Mesendoderm (in vitro differentiated cells): ENCODE results near the gene BCAN.

Source experiments
- DNase-seq: peaks from one replicate; pipeline ENCODE4 v3.0.0; 2013
- H2AK5ac ChIP-seq: 2 replicates; pipeline ENCODE4 v1.6.1; 2013; ENCODE audit warnings: low read length, inconsistent platforms
- H2BK120ac ChIP-seq: 2 replicates; pipeline ENCODE4 v1.6.1; 2013; ENCODE audit warnings: low read depth, mild to moderate bottlenecking, low read length, moderate library complexity, mixed read lengths
- H2BK15ac ChIP-seq: replicated peaks from 2 replicates; pipeline ENCODE4 v1.6.1; 2013; ENCODE audit warnings: low read depth, mild to moderate bottlenecking, moderate library complexity
- H2BK5ac ChIP-seq: 2 replicates; pipeline ENCODE4 v1.6.1; 2013; ENCODE audit warnings: low read length, inconsistent platforms
- H3K18ac ChIP-seq: 2 replicates; pipeline ENCODE4 v1.6.1; 2013; ENCODE audit warnings: mild to moderate bottlenecking, low read length, mixed read lengths
- H3K23ac ChIP-seq: one replicate; pipeline ENCODE4 v1.6.1; 2013; ENCODE audit warnings: low read length
- H3K27ac ChIP-seq: 2 replicates; pipeline ENCODE4 v1.5.1; 2013; ENCODE audit warnings: low read depth, mild to moderate bottlenecking, inconsistent platforms, low read length, moderate library complexity
- H3K27me3 ChIP-seq: 2 replicates; pipeline ENCODE4 v1.6.1; 2013; ENCODE audit warnings: low read length, control low read depth, mild to moderate bottlenecking, inconsistent platforms; ENCODE audit not compliant: insufficient read depth, poor library complexity
- H3K36me3 ChIP-seq: 2 replicates; pipeline ENCODE4 v1.6.1; 2013; ENCODE audit warnings: low read length, inconsistent platforms; ENCODE audit not compliant: control insufficient read depth, insufficient read depth
- H3K4ac ChIP-seq: one replicate; pipeline ENCODE4 v1.6.1; 2013; ENCODE audit warnings: low read depth, mild to moderate bottlenecking, low read length, moderate library complexity
- H3K4me1 ChIP-seq: 2 replicates; pipeline ENCODE4 v1.6.1; 2013; ENCODE audit warnings: low read depth, low read length, inconsistent platforms; ENCODE audit not compliant: control insufficient read depth
- H3K4me2 ChIP-seq: 2 replicates; pipeline ENCODE4 v1.6.1; 2013; ENCODE audit warnings: low read length
- H3K4me3 ChIP-seq: 2 replicates; pipeline ENCODE4 v1.5.1; 2013; ENCODE audit warnings: mild to moderate bottlenecking, low read length
- H3K56ac ChIP-seq: one replicate; pipeline ENCODE4 v1.6.1; 2013; ENCODE audit warnings: low read length
- H3K79me1 ChIP-seq: 2 replicates; pipeline ENCODE4 v1.6.1; 2013; ENCODE audit warnings: low read length, inconsistent platforms
- H3K79me2 ChIP-seq: 2 replicates; pipeline ENCODE4 v1.6.1; 2013; ENCODE audit warnings: mild to moderate bottlenecking, low read length; ENCODE audit not compliant: control insufficient read depth, insufficient read depth
- H3K9ac ChIP-seq: 2 replicates; pipeline ENCODE4 v1.6.1; 2013; ENCODE audit warnings: low read length, inconsistent platforms
- H4K5ac ChIP-seq: one replicate; pipeline ENCODE4 v1.6.1; 2013; ENCODE audit warnings: low read length
- H4K8ac ChIP-seq: one replicate; pipeline ENCODE4 v1.6.1; 2013; ENCODE audit warnings: low read depth, mild to moderate bottlenecking, control low read depth, low read length, moderate library complexity
- WGBS: extraction: QIAGEN DNeasy Blood & Tissue Kit; methylation state at CpG from one replicate; pipeline ENCODE4 v1.1.7; 2013; ENCODE audit warnings: low lambda C conversion rate, missing lambda C conversion rate; ENCODE audit not compliant: insufficient coverage; ENCODE audit errors: extremely low coverage; 5-methylcytosine and 5-hydroxymethylcytosine counted together

Gene BCAN

DNA sequence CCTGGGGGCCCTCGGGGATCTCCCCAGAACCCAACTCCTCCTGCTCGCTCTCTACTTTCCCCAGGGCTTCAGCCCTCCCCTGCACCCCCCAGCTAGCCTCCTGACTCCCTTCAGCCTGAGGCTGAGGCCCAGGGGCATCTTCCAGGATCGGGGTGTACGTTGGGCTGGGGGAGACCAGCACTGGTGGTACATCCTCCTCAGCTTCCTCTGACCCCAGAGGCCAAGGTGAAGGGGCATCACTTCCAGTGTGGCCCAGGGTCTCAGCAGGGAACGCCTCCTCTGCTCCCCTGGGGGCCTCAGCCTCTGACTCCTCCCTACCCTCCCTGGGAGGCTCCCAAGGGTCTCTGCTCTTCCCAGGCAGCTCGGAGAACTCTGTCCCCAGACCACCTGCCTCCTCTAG, 28.4 kb downstream of the BCAN start:
- no peak overlapping the region for H2AK5ac ChIP-seq
- H3K18ac ChIP-seq: no peak overlapping the region
- H3K27ac ChIP-seq: peak overlapping the region; percentile 76
- no peaks in the 10 kb centered on the region for H3K27me3 ChIP-seq
- H2BK120ac ChIP-seq: no peak overlapping the region
- H3K4me2 ChIP-seq: no peak overlapping the region
- H3K79me2 ChIP-seq: peaks cover 17% of the 10 kb centered on the region
- H2BK5ac ChIP-seq: no peak overlapping the region
- H4K8ac ChIP-seq: no peak overlapping the region
- H3K9ac ChIP-seq: no peak overlapping the region
- H3K79me1 ChIP-seq: peaks cover 15% of the 10 kb centered on the region
- no CpG with 5 or more reads among the region's 6 CpGs for WGBS
- peaks cover 10% of the 10 kb centered on the region for H3K36me3 ChIP-seq
- no peak for DNase-seq
- H2BK15ac ChIP-seq: no peak overlapping the region
- no peak overlapping the region for H4K5ac ChIP-seq
- H3K4me1 ChIP-seq: peaks cover 24% of the 10 kb centered on the region
- no peak overlapping the region for H3K4ac ChIP-seq
- H3K4me3 ChIP-seq: no peak overlapping the region
- no peak overlapping the region for H3K23ac ChIP-seq
- H3K56ac ChIP-seq: peak overlapping the region; percentile 54

DNA sequence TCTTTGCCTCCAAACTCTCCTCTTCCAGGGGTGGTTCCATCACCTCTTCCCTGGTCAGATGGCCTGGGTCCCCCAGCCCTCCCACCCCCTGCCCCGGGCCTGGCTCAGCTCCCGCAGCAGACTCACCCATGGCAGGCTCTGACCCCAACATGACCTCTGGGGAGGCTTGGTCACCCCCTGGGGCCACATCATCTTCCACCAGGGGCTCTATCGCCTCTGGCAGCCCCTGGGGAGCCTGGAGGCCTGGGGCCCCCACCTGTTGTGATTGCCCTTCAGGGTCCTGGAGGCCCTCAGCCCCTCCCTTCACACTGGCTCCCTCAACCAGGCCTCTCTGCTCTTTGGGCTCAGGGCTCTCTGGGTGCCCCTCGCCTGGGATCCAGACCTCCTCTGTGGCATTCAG, 28.9 kb downstream of the BCAN start:
- Histone ChIP-seq H3K4me2 (no peak overlapping the region), H3K79me1 (peaks cover 18% of the 10 kb centered on the region), H2BK120ac (no peak overlapping the region), H3K4me1 (peaks cover 20% of the 10 kb centered on the region), H3K79me2 (peaks cover 21% of the 10 kb centered on the region), H2BK5ac (no peak overlapping the region), H3K4ac (no peak overlapping the region), H3K27me3 (no peaks in the 10 kb centered on the region), H4K8ac (no peak overlapping the region), H3K18ac (no peak overlapping the region), H3K36me3 (peaks cover 10% of the 10 kb centered on the region), H3K4me3 (no peak overlapping the region), H3K23ac (no peak overlapping the region), H4K5ac (no peak overlapping the region), H2BK15ac (no peak overlapping the region), H3K9ac (no peak overlapping the region), H2AK5ac (no peak overlapping the region), H3K56ac (peak overlapping the region; percentile 54), H3K27ac (peak overlapping the region; percentile 13)
- no CpG with 5 or more reads among the region's 4 CpGs for WGBS
- no peak for DNase-seq

DNA sequence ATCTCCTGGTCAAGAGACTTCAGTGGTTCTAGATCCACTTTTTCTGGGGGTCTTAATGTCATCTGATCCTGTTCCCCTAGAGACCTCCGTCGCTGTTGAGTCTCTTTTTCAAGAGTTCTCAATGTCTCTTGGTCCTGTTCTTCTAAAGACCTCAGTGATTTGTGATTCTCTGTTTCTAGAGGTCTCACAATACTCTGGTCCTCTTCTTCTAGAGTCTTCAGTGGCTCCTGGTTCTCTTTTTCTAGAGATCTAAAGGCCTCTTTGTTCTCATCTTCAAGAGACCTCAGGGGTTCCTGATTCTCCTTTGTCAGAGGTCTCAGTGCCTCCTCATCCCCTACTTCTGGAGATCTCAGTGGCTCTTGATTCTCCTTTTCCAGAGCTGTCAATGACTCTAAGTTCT, 29.9 kb downstream of the BCAN start:
- no CpG with 5 or more reads among the region's 2 CpGs for WGBS
- H3K18ac ChIP-seq: no peak overlapping the region

DNA sequence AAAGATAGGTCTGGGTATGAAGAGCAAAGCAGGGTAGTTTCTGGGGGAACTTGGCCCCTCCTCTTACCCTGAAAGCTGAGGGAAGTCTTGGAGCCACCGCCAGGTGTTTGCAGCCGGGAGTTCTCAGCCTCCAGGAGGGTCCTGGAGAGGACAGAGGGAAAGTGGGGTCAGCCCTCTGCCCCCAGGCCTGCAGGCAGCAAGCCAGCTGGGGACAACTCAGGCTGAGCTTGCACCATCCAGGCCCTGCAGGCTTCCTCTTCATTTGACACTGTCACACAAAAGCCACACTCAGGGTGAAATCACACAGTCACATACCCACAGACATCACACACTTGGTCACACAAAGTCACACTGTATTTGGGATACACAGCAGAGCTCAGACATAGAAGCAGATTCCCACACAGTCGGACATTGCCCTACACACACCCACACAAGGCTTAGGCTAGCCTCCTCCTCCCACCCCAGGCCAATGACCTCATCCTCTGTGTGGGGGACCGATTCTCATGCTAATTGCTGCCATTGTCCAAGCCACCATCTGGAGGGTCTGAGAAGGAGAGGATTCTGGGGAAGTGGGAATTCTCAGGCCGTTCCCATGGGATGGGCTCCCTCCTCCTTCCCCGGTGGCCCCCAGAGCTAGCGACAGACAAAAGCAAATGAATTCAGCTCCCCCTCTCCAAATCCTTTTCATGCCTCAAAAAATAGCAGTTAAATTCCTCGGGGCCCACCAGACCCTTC, 31.6 kb downstream of the BCAN start:
- H3K4me2 ChIP-seq: no peak overlapping the region
- no peak overlapping the region for H2BK120ac ChIP-seq
- peaks cover 10% of the 10 kb centered on the region for H3K36me3 ChIP-seq
- no CpG with 5 or more reads among the region's 8 CpGs for WGBS
- H2BK5ac ChIP-seq: no peak overlapping the region
- peaks cover 20% of the 10 kb centered on the region for H3K79me1 ChIP-seq
- H2AK5ac ChIP-seq: no peak overlapping the region
- H4K5ac ChIP-seq: no peak overlapping the region
- no peaks in the 10 kb centered on the region for H3K27me3 ChIP-seq
- DNase-seq: peak; percentile 97
- H4K8ac ChIP-seq: no peak overlapping the region
- H3K79me2 ChIP-seq: peaks cover 35% of the 10 kb centered on the region
- H3K9ac ChIP-seq: peak overlapping the region; percentile 84
- peak overlapping the region; percentile 83 for H3K56ac ChIP-seq
- no peak overlapping the region for H3K18ac ChIP-seq
- peaks cover 15% of the 10 kb centered on the region for H3K4me1 ChIP-seq
- H3K4ac ChIP-seq: no peak overlapping the region
- no peak overlapping the region for H3K27ac ChIP-seq
- no peak overlapping the region for H2BK15ac ChIP-seq
- no peak overlapping the region for H3K4me3 ChIP-seq
- no peak overlapping the region for H3K23ac ChIP-seq

More for the DNA sequence above, 29.9 kb downstream of the BCAN start:
- Histone ChIP-seq H3K23ac (no peak overlapping the region), H4K5ac (no peak overlapping the region), H3K27me3 (no peaks in the 10 kb centered on the region), H3K4me3 (no peak overlapping the region), H2BK5ac (no peak overlapping the region), H4K8ac (no peak overlapping the region), H3K36me3 (peaks cover 10% of the 10 kb centered on the region), H3K4me1 (peaks cover 20% of the 10 kb centered on the region), H3K4me2 (no peak overlapping the region), H2BK120ac (no peak overlapping the region), H3K9ac (no peak overlapping the region), H2AK5ac (no peak overlapping the region), H3K4ac (no peak overlapping the region), H3K27ac (no peak overlapping the region), H2BK15ac (no peak overlapping the region), H3K79me1 (peaks cover 20% of the 10 kb centered on the region), H3K56ac (no peak overlapping the region), H3K79me2 (peaks cover 32% of the 10 kb centered on the region)
- DNase-seq: no peak

DNA sequence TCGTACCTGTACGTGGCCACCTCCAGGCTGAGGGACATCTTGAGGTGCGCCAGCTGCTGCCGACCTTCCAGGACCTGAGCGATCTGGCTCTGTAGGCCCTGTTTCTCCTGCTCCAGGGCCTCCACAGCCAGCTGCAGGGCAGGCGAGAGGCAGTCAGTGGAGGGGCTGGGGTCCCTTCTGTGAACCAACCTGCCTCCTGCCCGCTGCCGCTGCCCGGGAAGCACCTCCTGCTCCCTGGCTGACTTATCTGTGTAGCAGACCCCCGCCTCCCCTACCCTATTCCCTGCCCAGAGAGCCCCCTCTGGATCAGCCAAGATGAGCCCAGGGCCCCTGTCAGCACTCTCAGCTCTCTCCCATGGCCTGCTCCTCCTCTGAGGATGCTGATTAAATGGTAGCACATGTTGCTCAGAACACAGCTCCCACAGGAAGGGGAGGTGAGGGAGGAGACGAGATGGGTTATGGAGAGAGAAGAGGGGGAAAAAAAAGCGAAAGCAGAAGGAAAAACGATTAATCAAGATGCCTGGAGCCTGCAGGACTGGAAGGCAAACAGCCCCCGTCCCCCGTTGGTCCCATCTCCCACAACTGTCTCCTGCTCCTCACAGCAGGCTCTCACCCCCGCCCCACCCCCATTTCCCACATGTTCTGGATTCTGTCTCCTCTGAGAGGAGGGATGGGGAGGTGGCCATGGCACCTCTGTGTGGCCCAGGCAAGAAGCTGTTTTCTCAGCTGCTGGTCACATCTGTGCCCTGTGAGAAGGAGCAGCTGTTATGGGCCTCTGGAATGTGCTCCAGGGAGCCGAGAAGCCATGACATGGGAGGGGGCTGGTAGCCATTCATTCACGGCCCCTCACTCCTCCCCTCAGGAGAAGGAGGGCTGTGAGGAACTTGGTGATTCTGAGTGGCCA, 33.5 kb downstream of the BCAN start:
- no CpG with 5 or more reads among the region's 18 CpGs for WGBS
- DNase-seq: peak; percentile 77
- peak overlapping the region; percentile 54 for H3K4me3 ChIP-seq

More for the DNA sequence above, 33.5 kb downstream of the BCAN start:
- no peak overlapping the region for H3K4ac ChIP-seq
- H2BK15ac ChIP-seq: no peak overlapping the region
- H2BK5ac ChIP-seq: peak overlapping the region; percentile 21
- H3K18ac ChIP-seq: peak overlapping the region; percentile 61
- no peak overlapping the region for H4K8ac ChIP-seq
- no peaks in the 10 kb centered on the region for H3K27me3 ChIP-seq
- peaks cover 10% of the 10 kb centered on the region for H3K36me3 ChIP-seq
- no peak overlapping the region for H2BK120ac ChIP-seq
- peaks cover 20% of the 10 kb centered on the region for H3K79me1 ChIP-seq
- no peak overlapping the region for H4K5ac ChIP-seq
- H3K56ac ChIP-seq: peak overlapping the region; percentile 83
- peak overlapping the region; percentile 94 for H3K4me2 ChIP-seq
- H3K4me1 ChIP-seq: peaks cover 13% of the 10 kb centered on the region
- H2AK5ac ChIP-seq: peak overlapping the region; percentile 36
- H3K79me2 ChIP-seq: peaks cover 35% of the 10 kb centered on the region
- H3K27ac ChIP-seq: peak overlapping the region; percentile 18
- H3K9ac ChIP-seq: peak overlapping the region; percentile 84
- H3K23ac ChIP-seq: peak overlapping the region; percentile 57
